Measurements from ENCODE around the gene TRMT112.

DNA sequence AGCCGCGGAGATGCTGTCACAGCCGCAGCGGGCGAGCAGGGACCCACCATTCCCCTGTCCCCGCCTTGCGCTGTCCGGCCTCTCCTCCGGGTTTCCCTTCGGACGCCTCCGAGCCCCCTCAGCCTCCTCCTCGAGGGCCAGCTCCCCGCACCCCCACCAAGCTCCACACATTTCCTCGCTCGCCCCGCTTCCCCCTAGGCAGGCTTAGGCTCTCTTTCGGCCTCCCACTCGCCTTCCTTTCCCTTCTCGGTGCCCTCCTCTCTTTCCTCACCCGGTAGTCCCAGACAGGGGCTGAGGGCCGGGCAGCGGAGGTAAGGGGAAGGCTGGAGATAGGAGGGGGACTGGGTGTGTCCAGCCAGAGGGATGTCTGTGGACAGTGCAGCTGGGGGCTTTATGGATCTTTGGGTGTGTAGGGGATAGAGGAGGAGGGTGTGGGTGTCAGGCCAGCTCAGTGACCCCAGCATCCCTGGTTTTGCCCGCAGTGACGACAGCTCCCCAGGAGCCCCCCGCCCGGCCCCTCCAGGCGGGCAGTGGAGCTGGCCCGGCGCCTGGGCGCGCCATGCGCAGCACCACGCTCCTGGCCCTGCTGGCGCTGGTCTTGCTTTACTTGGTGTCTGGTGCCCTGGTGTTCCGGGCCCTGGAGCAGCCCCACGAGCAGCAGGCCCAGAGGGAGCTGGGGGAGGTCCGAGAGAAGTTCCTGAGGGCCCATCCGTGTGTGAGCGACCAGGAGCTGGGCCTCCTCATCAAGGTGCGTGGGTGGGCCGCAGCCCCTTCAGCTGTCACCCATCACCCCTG is 24.7 kb downstream of the TRMT112 start:
- TF ChIP-seq CTCF (IDR thresholded peaks at IDR 0.05; ENCODE audit: low read depth, low read length), result no peak
- TF ChIP-seq POLR2A (IDR thresholded peaks at IDR 0.05; ENCODE audit: extremely low read depth, insufficient read length), result no peak
- no peak for TF ChIP-seq MYC (IDR thresholded peaks at IDR 0.05; ENCODE audit: low read depth, low read length)

All from NB4 (cell line).